Measurements from ENCODE around the gene ST8SIA4.
A peak's percentile ranks its signal among the peaks of the same experiment; 100 is the strongest.
"Not testable (repeated sequence)": the region's sequence is repeated elsewhere in the genome, so short reads cannot be mapped to it uniquely, and the experiment has no call there.

Gene ST8SIA4

DNA sequence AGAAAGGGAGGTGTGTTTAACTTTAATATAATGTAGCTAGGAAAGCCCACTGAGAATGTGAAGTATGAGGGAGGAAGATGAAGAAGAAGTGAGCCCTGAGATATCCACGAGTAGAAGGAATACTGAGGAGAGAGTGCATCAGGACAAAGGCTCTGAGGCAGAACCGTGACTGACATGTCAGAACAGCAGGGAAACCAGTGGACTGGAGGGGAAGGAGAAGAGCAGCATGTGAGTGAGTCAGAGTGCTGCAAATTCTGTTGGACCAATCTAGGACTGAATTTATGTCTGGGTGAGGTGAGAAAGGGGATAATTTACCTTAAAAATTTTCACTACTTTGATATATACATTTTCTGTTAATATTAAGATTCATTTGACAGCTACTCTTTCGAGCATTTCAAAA is 110.3 kb downstream of the ST8SIA4 start:
- Histone ChIP-seq H3K36me3 (ENCODE audit: insufficient read depth, low read length) (no peaks in the 10 kb centered on the region), H3K9me3 (replicated peaks; ENCODE audit: low read length) (peaks cover 4% of the 10 kb centered on the region), H3K4me1 (ENCODE audit: control insufficient read depth, insufficient read depth, low read length) (no peaks in the 10 kb centered on the region), H3K9ac (ENCODE audit: low read depth, low read length) (no peak overlapping the region), H3K4me3 (ENCODE audit: low read length) (no peak overlapping the region), H3K4me2 (ENCODE audit: low read length) (no peak overlapping the region), H3K27me3 (ENCODE audit: control insufficient read depth, insufficient read depth, low read length) (no peaks in the 10 kb centered on the region)

DNA sequence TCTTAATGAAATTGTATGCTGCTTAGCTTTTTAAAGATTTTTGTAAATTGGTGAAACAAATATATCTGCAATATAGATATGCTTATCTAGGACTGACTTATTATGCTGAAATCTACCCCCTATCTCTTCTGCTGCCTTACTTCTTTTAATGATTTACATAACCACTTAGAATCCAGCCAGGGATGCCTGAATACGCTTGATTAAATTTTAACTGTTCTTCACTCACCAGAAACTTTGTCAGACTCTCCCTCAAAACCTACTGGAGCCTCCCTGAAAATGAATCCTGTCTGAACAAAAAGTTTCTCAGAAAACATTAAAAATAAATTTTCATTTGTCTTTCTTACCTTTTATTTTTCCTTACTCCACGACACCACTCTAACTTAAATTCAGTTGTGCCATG is 111.7 kb downstream of the ST8SIA4 start:
- Histone ChIP-seq H3K9me3 (replicated peaks; ENCODE audit: low read length) (peaks cover 4% of the 10 kb centered on the region), H3K4me1 (ENCODE audit: control insufficient read depth, insufficient read depth, low read length) (no peaks in the 10 kb centered on the region), H3K4me3 (ENCODE audit: low read length) (no peak overlapping the region), H3K9ac (ENCODE audit: low read depth, low read length) (no peak overlapping the region), H3K27me3 (ENCODE audit: control insufficient read depth, insufficient read depth, low read length) (no peaks in the 10 kb centered on the region), H3K36me3 (ENCODE audit: insufficient read depth, low read length) (no peaks in the 10 kb centered on the region), H3K4me2 (ENCODE audit: low read length) (no peak overlapping the region)

DNA sequence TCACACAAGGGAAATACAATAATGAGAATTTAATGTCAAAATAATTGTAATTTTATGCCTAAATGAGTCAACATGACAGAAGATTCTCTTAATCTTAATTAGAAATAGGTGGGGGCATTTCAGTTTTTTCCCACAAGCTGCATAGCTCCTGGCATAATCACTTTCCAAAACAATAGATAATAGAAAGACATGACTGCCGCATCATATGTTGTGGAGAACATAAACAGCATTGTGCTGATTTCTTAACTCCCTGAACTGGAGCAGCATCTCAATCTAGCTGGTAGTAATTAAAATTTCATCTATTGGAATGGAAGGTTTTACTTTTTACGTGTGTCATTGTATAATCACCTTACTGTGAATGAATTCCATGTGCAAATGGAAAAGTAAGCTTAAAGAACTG is 112.1 kb downstream of the ST8SIA4 start:
- peaks cover 4% of the 10 kb centered on the region for H3K9me3 ChIP-seq (replicated peaks; ENCODE audit: low read length)
- H3K27me3 ChIP-seq (ENCODE audit: control insufficient read depth, insufficient read depth, low read length): no peaks in the 10 kb centered on the region
- no peaks in the 10 kb centered on the region for H3K4me1 ChIP-seq (ENCODE audit: control insufficient read depth, insufficient read depth, low read length)
- no peak overlapping the region for H3K4me3 ChIP-seq (ENCODE audit: low read length)
- no peaks in the 10 kb centered on the region for H3K36me3 ChIP-seq (ENCODE audit: insufficient read depth, low read length)
- H3K4me2 ChIP-seq (ENCODE audit: low read length): no peak overlapping the region
- no peak overlapping the region for H3K9ac ChIP-seq (ENCODE audit: low read depth, low read length)

DNA sequence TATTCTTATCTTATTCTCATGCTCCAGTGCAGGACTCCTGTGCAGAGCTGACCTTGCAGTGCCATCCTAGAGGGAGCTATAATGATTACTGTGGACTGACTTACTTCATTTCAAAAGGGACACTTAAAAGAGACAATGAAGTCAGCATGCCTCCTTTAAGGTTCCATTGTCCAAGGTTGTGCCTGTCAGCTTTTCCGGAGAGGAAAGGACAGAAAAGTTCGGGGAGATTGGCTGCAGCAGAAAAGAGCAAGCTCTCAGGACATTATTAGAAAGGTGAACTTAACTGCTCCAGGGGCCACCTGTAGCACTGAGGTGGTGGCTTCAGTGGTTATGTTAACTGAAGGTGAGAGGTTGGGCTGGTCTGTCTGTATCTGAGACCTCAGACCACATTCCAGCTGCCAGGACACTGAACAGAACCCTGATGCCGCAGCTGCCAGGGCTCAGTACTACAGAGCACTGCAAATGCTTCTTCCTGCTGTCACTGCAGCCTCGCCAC is 112.9 kb downstream of the ST8SIA4 start:
- no peak overlapping the region for H3K9ac ChIP-seq (ENCODE audit: low read depth, low read length)
- no peaks in the 10 kb centered on the region for H3K36me3 ChIP-seq (ENCODE audit: insufficient read depth, low read length)
- peaks cover 4% of the 10 kb centered on the region for H3K9me3 ChIP-seq (replicated peaks; ENCODE audit: low read length)
- H3K4me3 ChIP-seq (ENCODE audit: low read length): no peak overlapping the region
- H3K27me3 ChIP-seq (ENCODE audit: control insufficient read depth, insufficient read depth, low read length): no peaks in the 10 kb centered on the region
- no peaks in the 10 kb centered on the region for H3K4me1 ChIP-seq (ENCODE audit: control insufficient read depth, insufficient read depth, low read length)
- no peak overlapping the region for H3K4me2 ChIP-seq (ENCODE audit: low read length)

DNA sequence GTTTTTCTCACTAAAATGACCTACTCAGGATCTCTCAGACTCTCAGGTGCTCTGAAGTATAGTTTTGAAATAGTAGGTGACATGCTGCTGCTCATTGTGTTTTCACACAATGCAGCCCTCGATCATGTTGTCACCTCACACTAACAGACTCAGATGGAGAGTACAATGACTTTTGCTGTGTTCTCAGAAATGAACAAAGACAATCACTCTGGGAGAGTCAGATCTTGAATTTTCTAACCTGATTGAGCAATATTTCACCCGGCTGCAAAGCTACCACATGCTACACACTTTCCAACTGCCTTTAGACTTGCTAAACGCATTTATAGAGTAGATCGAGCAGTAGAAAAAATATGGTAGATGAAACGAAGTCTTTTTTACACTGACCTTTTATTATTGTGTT is 113.4 kb downstream of the ST8SIA4 start:
- no peaks in the 10 kb centered on the region for H3K27me3 ChIP-seq (ENCODE audit: control insufficient read depth, insufficient read depth, low read length)
- no peaks in the 10 kb centered on the region for H3K4me1 ChIP-seq (ENCODE audit: control insufficient read depth, insufficient read depth, low read length)
- H3K4me2 ChIP-seq (ENCODE audit: low read length): no peak overlapping the region
- no peaks in the 10 kb centered on the region for H3K36me3 ChIP-seq (ENCODE audit: insufficient read depth, low read length)
- H3K9ac ChIP-seq (ENCODE audit: low read depth, low read length): no peak overlapping the region
- peaks cover 4% of the 10 kb centered on the region for H3K9me3 ChIP-seq (replicated peaks; ENCODE audit: low read length)
- no peak overlapping the region for H3K4me3 ChIP-seq (ENCODE audit: low read length)

DNA sequence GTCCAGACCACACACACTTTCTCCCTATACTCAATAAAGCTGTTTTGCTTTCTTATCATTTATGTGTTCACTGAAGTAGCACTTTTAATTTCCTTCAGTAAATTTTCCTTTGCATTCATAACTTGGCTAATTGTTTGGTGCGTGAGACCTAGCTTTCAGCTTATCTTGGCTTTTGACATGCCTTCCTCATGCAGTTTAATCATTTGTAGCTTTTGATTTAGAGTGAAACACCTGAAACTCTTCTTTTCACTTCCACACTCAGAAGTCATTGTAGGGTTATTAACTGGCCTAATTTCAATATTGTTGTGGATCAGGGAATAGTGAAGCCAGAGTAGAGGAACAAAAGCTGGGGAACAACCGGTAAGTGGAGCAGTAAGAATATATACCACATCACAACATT is 114.7 kb downstream of the ST8SIA4 start:
- Histone ChIP-seq H3K9me3 (replicated peaks; ENCODE audit: low read length) (no peaks in the 10 kb centered on the region), H3K4me2 (ENCODE audit: low read length) (no peak overlapping the region), H3K4me3 (ENCODE audit: low read length) (no peak overlapping the region), H3K27me3 (ENCODE audit: control insufficient read depth, insufficient read depth, low read length) (no peaks in the 10 kb centered on the region), H3K36me3 (ENCODE audit: insufficient read depth, low read length) (no peaks in the 10 kb centered on the region), H3K4me1 (ENCODE audit: control insufficient read depth, insufficient read depth, low read length) (no peaks in the 10 kb centered on the region), H3K9ac (ENCODE audit: low read depth, low read length) (no peak overlapping the region)

DNA sequence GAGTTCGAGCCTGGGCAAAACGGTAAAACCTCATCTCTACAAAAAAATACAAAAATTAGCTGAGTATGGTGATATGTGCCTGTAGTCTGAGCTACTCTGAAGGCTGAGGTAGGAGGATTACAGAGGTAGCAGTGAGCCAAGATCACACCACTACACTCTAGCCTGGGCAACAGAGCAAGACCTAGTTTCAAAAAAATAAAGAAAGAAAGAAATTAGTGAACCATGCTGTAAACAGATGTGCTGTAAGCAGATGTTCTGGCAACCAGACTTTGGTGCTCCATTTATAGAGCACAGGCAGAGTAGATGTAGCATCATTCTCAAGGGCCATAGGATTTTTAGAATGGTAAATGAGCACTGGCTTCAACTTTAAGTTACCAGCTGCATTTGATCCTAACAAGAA is 115.4 kb downstream of the ST8SIA4 start:
- H3K36me3 ChIP-seq (ENCODE audit: insufficient read depth, low read length): no peaks in the 10 kb centered on the region

DNA sequence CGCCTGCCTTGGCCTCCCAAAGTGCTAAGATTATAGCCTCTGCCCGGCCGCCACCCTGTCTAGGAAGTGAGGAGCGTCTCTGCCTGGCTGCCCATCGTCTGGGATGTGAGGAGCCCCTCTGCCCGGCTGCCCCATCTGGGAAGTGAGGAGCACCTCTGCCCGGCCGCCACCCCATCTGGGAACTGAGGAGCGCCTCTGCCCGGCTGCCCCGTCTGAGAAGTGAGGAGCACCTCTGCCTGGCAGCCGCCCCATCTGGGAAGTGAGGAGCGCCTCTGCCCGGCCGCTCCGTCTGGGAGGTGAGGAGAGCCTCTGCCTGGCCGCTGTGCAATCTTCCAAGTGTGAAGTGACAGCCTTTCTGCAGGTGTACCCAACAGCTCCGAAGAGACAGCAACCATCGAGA is 117.5 kb downstream of the ST8SIA4 start:
- not testable (repeated sequence) for H3K36me3 ChIP-seq (ENCODE audit: insufficient read depth, low read length); H3K27me3 ChIP-seq (ENCODE audit: control insufficient read depth, insufficient read depth, low read length); H3K4me3 ChIP-seq (ENCODE audit: low read length); H3K9me3 ChIP-seq (replicated peaks; ENCODE audit: low read length); H3K4me2 ChIP-seq (ENCODE audit: low read length); H3K9ac ChIP-seq (ENCODE audit: low read depth, low read length); H3K4me1 ChIP-seq (ENCODE audit: control insufficient read depth, insufficient read depth, low read length)

More for the DNA sequence above, 115.4 kb downstream of the ST8SIA4 start:
- no peak overlapping the region for H3K9ac ChIP-seq (ENCODE audit: low read depth, low read length)
- H3K4me2 ChIP-seq (ENCODE audit: low read length): no peak overlapping the region
- H3K4me1 ChIP-seq (ENCODE audit: control insufficient read depth, insufficient read depth, low read length): no peaks in the 10 kb centered on the region
- H3K9me3 ChIP-seq (replicated peaks; ENCODE audit: low read length): no peaks in the 10 kb centered on the region
- H3K27me3 ChIP-seq (ENCODE audit: control insufficient read depth, insufficient read depth, low read length): no peaks in the 10 kb centered on the region
- no peak overlapping the region for H3K4me3 ChIP-seq (ENCODE audit: low read length)

DNA sequence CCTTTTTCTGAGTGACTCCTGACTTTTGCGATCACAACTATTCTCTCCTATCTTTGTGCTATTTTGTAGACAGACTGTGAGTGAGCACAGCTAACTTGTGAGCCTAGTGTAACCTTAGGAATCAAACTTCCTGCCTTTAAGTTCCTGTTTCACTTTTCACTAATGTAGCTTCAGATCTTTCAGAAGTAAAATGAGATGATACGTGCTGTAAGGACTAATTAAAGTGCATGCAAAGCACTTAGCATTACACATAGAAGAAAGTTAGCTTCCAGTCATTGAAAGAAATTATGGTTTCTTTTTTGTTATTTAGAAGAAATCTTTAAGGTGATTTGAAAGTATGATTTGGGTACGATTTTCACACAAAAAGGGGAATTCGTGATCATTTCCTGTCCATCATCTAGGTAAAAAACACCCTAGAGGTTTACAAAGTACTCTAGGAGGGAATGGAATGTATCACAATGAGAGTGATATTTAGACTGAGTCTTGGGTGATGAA is 122.7 kb downstream of the ST8SIA4 start:
- Histone ChIP-seq H3K27me3 (ENCODE audit: control insufficient read depth, insufficient read depth, low read length) (no peaks in the 10 kb centered on the region), H3K9ac (ENCODE audit: low read depth, low read length) (no peak overlapping the region), H3K4me3 (ENCODE audit: low read length) (no peak overlapping the region), H3K36me3 (ENCODE audit: insufficient read depth, low read length) (no peaks in the 10 kb centered on the region), H3K4me2 (ENCODE audit: low read length) (no peak overlapping the region), H3K9me3 (replicated peaks; ENCODE audit: low read length) (no peaks in the 10 kb centered on the region), H3K4me1 (ENCODE audit: control insufficient read depth, insufficient read depth, low read length) (peaks cover 21% of the 10 kb centered on the region)

DNA sequence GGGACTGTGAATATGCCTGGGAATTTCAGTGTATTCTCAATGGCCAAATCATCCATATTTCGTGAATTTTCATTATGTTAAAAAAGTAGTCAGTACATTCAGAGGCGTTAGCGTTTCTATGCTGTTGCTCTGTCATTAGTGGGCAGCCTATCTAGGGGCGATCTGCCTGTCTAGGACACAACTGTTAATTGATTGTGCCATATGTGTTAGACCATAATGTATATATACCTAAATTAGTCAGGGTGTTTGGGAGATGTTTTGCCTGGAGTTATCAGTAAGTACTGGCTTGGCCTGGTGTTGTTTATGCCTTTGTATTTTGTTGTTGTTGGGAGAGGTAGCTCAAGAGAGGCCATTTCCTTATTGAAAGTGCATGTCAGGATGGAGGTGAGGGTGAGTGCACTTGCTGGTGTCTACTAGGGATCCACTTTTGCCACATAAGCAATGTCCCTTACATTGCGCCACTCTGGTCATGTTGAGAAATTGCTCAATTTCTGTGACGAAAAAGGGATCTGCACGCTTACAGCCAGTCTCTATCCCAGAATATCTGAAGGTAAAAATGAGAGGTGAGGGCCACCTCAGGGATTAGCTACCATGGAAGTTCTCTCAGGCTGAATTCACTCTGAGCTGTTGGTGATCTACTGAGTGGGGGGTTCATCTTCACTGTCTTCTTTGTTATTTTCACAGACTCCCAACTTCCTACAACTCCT is 123.3 kb downstream of the ST8SIA4 start:
- H3K9ac ChIP-seq (ENCODE audit: low read depth, low read length): no peak overlapping the region
- no peaks in the 10 kb centered on the region for H3K36me3 ChIP-seq (ENCODE audit: insufficient read depth, low read length)
- H3K9me3 ChIP-seq (replicated peaks; ENCODE audit: low read length): no peaks in the 10 kb centered on the region
- no peak overlapping the region for H3K4me2 ChIP-seq (ENCODE audit: low read length)
- H3K4me3 ChIP-seq (ENCODE audit: low read length): no peak overlapping the region
- no peaks in the 10 kb centered on the region for H3K27me3 ChIP-seq (ENCODE audit: control insufficient read depth, insufficient read depth, low read length)
- H3K4me1 ChIP-seq (ENCODE audit: control insufficient read depth, insufficient read depth, low read length): peaks cover 21% of the 10 kb centered on the region

DNA sequence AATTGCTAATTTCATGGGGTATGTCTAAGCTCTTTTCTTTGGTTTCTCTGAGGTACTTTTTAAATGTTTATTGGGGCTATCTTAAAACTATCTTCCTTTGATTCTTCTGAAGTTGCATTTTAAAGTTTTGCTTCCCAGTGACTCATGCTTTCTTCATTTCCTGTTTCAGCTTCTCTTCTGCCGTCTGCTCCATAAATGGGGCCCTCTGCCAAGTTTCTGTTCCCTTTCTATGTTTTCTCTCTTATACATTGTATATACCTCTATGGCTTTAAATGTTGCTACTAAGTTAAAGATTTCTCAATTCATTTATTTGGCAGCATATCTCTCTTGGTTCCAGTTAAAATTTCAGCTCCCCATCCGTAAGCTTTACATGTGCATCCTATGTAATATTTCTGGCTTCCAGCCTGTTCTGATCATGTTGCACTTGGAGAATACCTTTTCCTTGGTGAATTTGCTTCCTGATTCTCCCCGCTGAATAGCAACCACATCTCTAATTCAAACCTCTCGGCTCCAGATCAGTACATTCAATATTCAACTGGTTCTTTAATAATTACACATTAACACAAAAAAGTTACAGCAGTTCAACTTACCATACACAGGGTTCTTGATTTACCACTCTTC is 125.3 kb downstream of the ST8SIA4 start:
- Histone ChIP-seq H3K4me3 (ENCODE audit: low read length) (peak overlapping the region; percentile 34), H3K27me3 (ENCODE audit: control insufficient read depth, insufficient read depth, low read length) (no peaks in the 10 kb centered on the region), H3K9me3 (replicated peaks; ENCODE audit: low read length) (no peaks in the 10 kb centered on the region), H3K4me1 (ENCODE audit: control insufficient read depth, insufficient read depth, low read length) (peaks cover 21% of the 10 kb centered on the region), H3K4me2 (ENCODE audit: low read length) (peak overlapping the region; percentile 76), H3K36me3 (ENCODE audit: insufficient read depth, low read length) (no peaks in the 10 kb centered on the region), H3K9ac (ENCODE audit: low read depth, low read length) (peak overlapping the region; percentile 64)

DNA sequence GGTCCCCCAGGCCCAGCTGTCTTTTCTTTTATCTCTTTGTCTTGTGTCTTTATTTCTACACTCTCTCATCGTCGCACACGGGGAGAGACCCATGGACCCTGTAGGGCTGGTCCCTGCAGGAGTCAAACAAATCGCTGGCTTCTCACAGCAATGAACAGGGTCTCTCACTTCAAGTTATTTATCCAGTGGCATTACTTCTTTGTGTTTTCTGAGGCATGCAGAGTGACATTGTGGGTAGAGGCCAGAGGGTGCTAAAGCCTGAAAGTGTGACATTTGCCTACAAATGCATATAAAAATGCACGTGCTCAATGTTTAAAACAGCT is 127.6 kb downstream of the ST8SIA4 start:
- Histone ChIP-seq H3K36me3 (ENCODE audit: insufficient read depth, low read length) (no peaks in the 10 kb centered on the region), H3K27me3 (ENCODE audit: control insufficient read depth, insufficient read depth, low read length) (no peaks in the 10 kb centered on the region), H3K4me1 (ENCODE audit: control insufficient read depth, insufficient read depth, low read length) (peaks cover 21% of the 10 kb centered on the region)

More for the DNA sequence above, 127.6 kb downstream of the ST8SIA4 start:
- no peak overlapping the region for H3K4me2 ChIP-seq (ENCODE audit: low read length)
- H3K9ac ChIP-seq (ENCODE audit: low read depth, low read length): no peak overlapping the region
- H3K9me3 ChIP-seq (replicated peaks; ENCODE audit: low read length): no peaks in the 10 kb centered on the region
- no peak overlapping the region for H3K4me3 ChIP-seq (ENCODE audit: low read length)
